Measurements from ENCODE around the gene LIN7B.

- TF ChIP-seq CTCF (IDR thresholded peaks at IDR 0.05): no peak
- TF ChIP-seq POLR2A (IDR thresholded peaks at IDR 0.05): no peak
Measured at GRCh38 chr19:49165111-49165750, 51.1 kb downstream of the LIN7B start.

Data from breast epithelium (tissue), 3 donors.